Mucosa of gallbladder (tissue), 1 donor: Measurements from ENCODE around the gene MTUS2. TPM values are rescaled to one million over a fixed set of nuclear protein-coding genes. Genes with fewer than 3 reads are reported as not detected.

Experiments used
- DNase-seq: peaks from one replicate; pipeline ENCODE4 v3.0.0-alpha.2; 2020; ENCODE audit warnings: low spot score
- total RNA-seq: library from RNA; stranded (reverse); gene quantifications from one replicate; pipeline ENCODE4 v1.2.1, GENCODE V29; 2021
- donor health status: DM: no; HTN: no; CAD: no.

MTUS2 gene
- total RNA-seq, 1 donor from 2014 or later = 1.5 TPM

DNA sequence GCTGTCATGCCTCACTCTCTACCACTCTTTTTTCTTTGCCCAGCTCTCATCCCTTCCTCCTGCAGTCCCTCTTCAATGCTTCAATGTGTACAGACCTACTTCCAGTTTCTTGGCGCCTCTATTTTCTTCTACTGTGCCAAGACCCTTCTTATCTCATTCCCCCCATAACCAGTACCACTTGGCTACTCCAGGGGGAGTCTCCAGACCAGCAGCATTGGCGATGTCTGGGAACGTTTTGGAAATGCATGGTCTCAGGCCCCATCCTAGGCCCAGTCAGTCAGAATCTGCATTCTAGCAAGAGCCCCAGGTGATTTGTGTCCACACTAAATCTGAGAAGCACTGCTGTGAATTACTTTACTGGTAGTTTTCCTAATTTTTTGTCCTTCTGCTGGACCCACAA lies 577.1 kb downstream of the MTUS2 start:
- no peak for DNase-seq

DNA sequence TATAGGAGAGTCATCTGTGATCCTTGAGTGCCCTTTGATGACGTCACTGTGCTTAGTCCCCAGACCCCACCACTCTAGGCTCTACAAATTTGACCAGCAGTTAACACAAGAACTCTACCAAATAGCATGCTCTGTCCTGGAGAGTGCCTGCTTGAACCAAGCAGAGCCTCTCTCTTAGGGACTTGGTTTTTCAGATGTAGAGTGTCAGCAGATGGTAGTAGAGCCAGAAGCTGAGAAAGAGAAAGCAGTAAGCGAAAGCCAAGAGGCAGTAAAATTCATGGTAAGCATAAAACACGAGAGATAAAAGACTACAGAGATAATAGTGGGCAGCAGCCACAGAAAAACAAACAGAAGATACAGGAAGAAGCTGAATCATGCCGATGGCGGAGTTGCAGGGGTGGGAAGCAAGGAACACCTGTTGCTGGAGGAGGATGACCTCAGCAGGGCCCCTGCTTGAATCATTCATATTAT lies 582.1 kb downstream of the MTUS2 start:
- no peak for DNase-seq

DNA sequence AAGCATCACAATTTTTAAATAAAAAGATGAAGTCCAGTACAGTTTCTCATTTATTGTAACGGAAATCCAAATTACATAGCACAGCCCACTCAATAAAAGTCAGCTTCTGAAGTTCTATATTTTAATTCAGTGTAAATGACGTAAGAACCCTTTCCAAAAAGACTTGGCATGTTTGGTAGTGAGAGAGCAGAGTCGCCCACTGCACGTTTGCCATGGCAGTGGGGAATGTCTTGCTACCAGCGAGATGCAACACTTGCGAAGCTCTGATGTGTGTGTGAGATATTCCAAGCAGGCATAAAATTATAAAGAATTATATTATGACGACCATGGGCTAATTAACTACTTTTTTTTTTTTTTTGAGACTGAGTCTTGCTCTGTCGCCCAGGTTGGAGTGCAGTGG lies 585.3 kb downstream of the MTUS2 start:
- no peak for DNase-seq

DNA sequence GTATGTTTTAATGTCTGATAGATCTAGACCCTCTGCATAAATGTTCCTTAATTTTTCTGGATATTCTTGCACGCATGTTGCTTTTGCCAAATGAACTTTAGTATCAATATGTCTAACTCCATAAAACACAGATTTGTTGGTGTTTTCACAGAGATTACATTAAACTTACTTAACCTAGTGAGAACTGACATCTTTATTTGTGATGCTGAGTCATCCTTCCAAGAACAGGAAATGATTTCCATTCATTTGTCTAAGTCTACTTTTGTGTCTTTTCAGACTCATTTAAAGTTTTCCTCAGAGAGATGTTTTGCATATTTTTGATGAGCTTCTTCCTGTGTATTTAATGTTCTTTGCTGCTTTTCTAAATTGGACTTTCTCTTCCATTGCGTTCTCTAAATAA lies 591.3 kb downstream of the MTUS2 start:
- DNase-seq = no peak

DNA sequence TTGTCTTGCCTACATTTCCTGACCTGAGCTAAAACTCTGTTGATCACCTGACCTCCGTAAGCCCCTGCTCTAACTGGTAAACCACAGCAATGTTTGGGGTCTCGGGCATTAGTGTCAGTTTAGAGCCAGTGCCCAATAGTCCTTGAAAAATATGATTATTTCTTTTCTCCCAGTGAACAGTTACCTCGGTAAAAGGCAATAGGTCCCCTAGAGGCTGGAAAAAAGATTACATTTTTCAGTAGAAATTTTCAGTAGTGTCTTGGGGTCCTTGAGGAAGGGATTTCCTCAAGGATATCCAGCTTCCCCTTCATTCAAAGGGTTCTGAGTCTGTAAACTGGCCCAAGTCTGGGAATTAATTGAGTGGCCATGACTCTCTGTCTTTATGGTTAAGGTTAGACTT lies 597.9 kb downstream of the MTUS2 start:
- no peak for DNase-seq

DNA sequence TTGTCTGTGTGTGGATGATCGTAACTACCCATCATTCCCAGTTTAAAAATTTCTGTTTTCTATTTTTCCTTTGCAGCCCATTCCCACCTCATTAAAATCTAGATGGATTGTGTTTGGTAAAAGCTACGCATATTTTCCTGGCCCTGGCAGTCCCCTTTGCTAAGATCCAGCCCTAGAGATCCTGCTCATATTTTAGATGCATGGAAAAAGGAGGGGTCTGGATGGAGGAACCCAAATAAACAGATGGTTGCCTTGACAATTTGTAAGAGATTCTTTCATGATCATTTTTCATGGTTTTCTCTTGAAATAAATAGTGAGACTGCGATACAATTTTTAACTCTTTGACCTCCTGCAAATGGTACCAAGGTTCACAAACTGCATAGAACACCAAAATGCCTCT lies 601.0 kb downstream of the MTUS2 start:
- DNase-seq = no peak

DNA sequence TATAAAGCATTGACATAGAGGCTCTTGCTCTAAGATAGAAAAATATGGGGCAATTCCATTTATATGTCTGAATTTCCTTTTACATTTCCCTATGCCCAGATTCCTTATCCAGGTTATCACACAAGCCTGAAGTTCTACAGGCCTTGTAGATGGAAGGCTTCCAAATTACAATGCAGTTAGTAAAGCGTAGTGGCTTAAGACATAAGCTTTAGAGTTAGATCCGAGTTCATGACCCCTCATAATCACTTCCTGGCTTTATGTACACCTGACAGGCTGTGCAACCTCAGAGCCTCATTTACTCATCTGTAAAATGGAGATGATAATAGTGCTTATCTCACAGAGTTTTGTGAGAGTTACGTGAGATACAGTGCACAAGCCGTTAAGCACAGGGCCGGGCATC lies 601.9 kb downstream of the MTUS2 start:
- DNase-seq = no peak

DNA sequence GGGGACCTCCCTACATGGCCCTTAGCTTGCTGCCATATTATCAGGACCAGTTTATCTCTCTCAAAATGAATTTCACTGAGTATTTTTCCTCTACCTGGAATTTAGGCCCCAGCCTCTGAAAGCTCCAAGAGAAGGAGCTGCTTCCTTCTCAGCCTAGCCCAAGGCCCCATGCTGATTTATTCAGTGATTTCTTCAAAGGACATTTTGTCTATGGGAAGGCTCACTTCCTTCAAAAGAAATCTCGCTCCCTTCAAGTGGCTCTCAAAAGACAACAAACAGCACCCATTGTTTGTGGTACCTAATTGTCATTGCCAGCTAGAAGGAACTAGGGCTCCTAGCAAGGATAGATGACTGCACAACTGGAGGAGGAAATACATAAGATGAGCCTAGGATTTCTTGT lies 602.9 kb downstream of the MTUS2 start:
- no peak for DNase-seq

DNA sequence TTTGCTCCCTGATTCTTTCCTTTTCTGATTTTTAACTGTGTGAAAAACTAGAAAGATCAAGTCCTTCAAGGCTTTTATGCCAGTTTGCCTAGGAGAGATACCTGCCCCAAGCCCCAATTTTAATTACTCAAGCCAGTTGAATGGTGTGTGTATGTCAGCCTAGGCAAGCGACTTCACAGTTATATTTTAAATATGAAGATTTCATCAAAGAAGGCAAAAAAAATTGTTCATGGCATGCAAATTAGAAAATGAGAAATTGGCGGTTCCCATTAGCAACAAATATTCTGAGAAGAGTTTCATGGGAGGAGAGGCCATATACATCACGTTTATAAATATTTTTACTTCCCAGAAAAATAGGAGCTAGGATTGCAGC lies 607.8 kb downstream of the MTUS2 start:
- no peak for DNase-seq

DNA sequence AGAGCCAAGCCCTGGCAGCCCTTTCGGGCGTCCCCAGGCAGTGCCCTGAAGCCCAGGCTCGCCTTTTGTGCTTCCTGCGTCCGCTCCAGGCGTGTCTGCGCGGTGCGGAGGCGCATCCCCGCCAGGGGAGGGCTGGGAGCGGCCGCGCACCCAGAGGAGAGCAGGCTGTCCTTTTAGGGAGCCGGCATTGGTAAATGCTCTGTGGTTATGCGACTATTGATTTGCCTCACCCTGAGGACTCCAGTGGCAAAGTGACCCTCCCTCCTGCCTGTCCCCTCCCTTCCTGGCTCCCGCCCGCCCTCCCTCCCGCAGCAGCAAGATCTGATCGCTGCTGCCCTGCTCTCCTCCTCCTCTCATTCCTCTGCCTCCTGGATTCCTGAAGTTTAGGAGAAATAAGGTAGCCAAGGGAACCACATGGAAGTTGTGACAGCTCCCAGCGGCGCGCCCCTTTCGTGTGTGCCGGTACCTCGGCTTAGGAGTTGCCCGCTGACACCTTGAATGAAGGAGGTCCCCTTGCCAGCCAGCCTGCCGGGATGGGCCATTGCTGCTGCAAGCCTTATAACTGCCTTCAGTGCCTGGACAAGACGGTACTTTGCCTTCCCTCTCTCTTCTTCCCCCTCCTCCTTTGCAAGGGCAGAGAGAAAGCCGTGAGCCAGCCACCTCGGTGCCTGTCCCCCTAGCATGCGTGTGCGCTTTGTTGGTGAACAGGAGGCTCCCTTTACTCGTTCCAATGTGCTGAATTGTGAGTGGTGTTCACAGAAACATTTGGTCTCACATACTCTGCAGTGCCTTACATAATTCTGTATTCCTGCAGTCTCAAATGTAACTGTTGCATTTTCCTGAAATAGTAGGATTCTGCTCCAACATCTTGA lies 608.4 kb downstream of the MTUS2 start:
- DNase-seq = peak; percentile 17

DNA sequence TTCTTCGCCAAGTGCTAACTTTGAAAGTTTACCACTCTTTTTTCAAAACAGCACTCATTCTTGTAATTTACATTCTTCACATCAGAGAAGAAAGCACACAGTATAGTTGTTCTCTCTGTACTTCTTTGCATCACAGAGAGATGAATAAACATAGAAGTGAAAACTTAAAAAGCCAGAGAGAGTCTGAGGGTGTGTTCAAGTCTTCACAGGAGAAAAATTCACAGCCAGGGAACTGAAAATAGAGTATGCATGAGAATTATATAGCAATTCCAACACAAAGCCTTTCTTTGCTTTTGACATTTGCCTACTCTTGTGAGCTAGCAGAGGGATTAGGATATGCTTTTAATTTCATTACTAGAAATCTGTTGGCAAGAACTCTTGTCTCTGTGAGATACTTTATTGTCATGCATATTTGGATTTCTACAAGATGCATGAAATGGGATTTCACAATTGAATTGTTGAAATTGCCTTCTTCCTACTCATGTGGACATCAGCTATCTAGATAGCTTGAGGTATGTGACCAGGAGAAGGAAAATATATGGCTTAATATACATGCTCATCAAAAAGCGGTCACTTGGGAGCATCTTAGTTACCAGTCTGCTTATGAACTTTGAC lies 609.3 kb downstream of the MTUS2 start:
- DNase-seq = no peak

DNA sequence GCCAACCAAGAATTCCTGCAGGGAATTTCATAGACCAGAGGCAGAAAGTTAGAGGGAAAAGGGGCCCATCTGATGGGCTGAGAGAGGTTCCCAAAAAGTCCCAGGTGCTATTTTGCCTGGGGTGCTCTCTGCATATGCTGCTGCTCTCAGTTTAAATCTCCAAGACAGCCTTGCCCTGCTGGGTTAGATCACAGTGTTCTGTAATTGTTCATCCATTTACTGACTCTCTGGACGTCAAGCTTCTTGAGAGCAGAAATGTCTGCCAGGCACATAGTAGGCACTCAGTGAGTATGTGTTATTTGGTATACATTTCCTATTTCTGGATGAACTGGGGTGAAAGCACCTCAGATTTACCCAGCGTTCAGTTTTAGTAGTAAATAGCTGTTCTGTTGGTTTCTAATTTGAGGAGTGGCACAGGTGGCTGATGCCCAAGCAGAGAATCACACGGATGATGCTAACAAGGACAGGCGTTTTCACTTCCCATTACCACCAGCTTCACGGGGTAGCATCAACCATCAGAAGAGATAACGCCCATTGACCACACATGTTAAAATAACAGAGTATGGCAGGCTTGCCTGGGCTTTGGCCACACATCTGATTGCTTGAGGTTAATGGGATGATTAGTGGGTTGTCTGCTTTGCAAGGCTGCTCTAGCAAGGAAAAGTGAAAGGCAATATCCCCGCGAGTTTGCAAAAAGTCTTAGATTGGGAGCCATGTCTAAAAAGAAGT lies 614.2 kb downstream of the MTUS2 start:
- DNase-seq = no peak

DNA sequence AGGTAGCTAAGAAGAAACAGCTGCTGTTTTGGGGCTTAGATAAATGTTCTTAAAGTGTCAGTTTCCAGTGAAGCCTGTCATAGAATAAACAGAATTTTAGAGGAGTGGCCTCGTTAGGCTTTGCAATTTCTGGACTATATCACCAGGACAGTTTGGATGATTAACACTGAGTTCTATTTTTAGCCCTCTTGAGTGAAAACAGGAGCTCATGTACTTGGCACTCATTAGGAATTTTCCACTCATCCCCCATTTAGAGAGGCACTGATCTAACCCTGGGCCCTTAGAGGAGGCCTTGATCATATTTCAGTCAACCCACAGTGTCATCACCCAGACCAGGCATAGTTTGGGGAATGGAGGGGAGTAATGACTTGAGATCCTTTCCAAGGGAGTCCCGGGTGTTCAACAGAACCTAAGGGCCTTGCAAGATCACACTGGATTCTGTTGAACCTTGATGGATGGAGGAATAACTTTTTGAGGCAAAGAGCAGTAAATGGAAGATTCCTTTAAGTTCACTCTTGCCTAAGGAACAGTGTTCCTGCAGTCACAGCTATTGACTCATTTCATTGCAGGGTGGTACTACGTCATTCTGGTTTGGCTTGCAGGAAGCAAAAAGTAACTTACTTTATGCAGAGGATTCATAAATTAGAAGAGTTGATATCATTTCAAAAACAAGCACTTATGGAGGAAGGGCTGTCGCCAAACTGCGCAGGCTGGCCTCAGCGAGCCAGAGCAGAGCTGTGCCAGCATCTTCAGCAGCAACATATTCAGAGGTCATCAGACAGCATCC lies 615.2 kb downstream of the MTUS2 start:
- DNase-seq = no peak

DNA sequence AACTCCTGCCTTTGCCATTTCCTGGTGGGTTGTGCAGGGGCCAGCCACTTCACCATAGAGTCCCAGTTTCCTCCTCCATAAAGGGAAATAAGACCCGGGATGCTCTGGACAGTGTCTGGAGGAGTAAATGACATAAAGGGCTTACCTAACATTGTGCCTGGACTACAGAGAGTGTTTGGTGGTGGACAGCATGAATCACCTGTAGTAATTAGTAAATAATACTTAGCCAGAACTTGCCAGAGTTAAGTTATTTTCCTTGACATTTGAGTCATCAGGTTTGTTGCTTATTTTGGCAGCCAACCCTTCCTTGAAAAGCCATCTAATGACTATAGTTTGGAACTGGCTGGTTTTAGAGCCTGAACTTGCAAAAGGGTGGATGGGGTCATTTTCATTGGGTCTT lies 616.2 kb downstream of the MTUS2 start:
- DNase-seq = no peak

DNA sequence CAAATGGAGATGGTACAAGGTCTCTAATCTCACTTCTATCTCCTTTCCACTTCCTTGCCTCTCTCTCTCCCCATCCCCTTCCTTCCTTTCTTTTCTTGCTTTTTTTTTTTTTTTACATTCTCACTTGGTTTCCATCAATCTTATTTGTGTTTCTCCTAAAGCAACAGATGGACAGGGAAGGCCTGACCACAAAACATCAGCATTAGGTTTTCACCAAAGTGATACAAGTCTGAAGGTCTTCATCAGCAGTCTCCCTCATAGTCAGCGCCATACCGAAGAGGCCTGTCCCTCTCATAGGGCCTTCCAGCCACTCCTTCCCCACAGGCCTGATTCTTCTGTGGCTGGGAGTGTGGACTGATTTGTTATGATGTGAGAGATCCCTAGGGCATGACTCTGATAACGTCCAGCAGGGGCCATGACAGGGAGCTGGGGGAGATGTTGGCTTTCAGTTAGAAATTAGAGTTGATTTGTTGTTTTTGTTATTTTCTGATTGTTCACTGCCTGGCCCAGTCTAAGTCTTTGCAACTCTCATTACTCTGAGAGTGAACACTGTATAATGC lies 616.7 kb downstream of the MTUS2 start:
- DNase-seq = no peak

DNA sequence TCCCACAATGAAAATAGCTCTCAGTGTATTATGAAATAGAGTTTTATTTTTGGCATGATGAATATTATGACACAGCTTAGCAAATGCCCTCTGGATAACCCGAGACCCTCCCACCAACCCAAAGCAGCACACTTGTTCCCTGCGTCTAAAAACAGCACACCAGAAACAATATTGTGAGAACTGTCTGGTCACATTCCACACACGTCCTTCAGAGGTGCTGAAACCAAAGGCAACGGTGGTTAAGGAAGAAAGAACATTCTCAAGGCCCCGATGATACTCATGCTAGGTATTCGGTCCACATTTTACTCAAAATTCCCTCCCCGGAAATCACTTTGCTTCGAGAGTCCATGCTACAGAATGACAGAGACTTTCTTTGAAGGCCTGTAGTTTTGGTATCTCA lies 618.6 kb downstream of the MTUS2 start:
- no peak for DNase-seq

DNA sequence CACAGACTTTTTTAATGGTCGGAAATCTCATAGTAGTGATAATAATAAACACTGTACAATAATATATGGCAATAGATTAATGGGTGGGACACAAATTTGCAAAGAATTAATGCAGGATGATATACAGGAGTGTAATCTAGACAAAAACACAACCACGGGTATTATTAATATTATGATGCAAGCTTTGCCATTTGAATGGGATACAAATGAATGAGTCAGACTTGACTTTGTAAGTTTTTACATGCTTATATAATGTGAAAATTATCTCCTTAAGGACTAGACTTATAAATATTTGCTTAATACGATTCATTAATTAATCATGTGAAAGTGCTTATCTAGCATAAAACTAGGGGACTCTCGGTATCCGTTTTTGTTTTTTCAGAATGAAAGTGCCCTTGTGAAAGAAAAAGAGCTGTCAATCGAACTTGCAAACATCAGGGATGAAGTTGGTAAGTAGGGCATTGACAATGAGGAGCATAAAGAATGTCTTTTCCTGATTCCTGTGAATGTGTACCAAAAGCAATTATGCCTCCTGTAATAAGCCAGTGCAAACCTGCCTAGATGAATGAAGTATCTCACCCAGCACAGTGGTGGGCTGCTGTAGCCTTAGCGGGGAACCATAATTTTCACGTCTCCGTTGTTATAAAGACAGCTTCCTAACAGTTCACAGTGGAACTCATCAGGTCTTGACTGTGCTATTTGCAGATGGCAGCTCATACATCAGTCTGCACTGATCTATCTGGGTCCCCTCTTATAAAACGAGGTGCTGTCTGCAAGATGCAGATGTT lies 619.7 kb downstream of the MTUS2 start:
- DNase-seq = no peak

DNA sequence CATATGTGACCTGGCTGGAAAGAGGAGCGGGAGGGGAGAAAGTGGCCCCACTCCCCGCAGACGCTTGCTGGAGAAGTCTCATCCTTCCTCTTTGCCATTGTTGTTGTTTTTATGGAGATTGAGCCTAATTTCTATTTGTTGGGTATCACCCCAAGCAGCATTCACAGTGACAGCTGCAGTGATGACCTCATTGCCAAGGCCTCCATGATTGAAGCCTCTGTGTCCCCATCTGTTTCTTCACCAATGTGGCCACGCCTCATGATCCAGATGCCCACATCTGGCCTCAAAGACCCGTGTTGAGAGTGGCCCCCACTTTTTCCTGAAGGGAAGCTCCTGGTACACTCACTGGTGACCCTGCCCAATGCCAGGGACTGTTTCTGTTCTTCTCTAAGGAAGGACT lies 621.2 kb downstream of the MTUS2 start:
- DNase-seq = no peak

DNA sequence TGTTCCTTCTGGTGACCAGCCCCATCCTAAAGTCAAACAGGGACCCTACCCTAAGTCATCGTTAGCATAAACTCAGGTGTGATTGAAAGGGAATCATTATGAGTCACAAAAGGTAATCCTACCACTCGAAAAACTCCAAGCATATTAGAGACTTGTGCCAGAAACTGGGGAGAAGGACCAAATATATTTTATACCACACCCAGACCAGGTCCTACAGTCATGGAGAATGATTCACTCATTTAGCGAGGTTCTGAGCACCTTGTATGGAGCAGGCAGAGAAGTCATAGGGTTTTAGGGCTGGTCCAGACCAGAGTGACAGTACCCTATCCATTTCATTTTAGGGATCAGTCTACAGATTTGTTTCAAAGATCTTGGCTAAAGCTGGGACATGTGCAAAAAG lies 625.9 kb downstream of the MTUS2 start:
- no peak for DNase-seq

DNA sequence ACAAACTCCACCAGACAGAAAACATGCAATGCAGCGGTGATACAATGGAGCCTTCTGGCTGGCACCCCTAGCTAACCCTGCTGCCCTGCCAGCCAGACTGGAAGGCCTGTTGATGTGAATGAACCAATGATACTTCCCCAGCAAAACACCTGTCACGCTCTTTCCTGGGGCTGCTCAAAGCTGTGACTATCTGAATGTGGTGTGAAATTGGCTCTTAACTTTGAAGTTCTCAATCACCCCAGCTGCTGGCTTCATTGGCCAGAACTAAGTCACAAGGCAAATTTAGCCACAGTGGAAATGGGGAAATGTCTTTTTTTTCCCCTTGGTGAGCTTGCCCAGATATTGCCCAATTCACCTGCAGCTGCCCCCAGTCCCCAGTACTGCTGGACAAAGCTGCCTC lies 628.0 kb downstream of the MTUS2 start:
- no peak for DNase-seq

DNA sequence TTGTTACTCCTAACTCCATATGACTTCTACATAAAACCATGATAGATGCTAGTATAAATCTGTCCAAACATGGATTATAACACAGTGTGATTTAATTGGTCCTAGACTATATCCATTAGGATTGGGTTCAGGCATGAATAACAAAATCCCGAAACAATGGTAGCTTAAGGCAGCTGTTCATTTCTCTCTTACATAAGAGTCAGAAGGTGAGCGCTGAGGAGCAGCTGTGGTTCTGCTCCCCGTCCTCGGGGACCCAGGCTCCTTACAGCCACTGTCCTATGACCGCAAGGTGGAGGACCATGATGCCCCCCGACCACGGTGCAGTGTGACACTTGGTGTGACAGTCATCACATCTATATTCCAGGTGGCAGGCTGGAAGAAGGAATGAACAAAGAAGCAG lies 629.6 kb downstream of the MTUS2 start:
- no peak for DNase-seq
